KG1 (cell line): ENCODE measurements around the gene ALPI.

ENCODE experiments used
- DNase-seq: peaks from one replicate; lab custom pipeline; 2025; lab: John Stamatoyannopoulos, UW

ALPI gene

GRCh38 chr2:232463701-232464543 lies 8.0 kb downstream of the ALPI start:
- DNase-seq, result no peak

- no peak for DNase-seq
These were observed 8.6 kb downstream of the ALPI start for GRCh38 chr2:232464544-232464885.

GRCh38 chr2:232465061-232465460 lies 9.1 kb downstream of the ALPI start:
- no peak for DNase-seq

DNA sequence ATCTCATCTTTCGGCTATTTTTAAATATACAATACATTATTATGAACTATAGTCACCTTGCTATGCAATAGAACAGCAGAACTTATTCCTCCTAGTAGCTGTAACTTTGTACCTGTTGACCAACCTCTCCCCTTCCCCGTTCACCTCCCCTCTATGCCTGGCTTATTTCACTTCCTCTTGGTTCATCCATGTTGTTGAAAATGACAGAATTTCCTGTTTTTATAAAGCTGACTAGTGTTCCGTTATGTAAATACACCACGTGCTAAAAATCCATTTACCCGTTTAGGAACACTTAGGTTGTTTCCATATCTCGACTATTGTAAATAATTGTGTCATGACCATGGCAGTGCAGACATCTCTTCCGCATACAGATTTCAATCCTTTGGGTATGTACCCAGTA lies 10.3 kb downstream of the ALPI start:
- no peak for DNase-seq

DNA sequence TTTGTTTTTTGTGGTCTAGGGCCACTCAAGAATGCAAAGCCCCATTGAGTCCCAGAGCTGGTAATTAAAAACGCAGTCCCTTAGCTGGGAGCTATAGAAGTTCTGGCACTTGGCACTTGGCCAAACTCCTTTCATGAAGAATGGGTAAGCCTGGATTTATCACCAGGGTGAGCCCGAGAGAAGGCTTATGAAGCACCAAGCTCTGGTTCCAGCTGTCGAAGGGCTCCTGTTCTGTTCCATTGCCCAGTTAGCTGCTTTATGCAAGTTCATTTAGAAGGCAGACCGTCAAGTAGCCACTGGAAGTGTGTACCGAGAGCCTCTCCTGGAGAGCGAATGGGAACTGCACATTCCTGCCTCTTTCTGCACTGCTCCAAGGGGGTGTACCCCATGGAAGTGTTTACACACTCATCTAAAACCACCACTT lies 17.5 kb downstream of the ALPI start:
- DNase-seq, result no peak

GRCh38 chr2:232476045-232476444 lies 20.1 kb downstream of the ALPI start:
- no peak for DNase-seq

- no peak for DNase-seq
These were observed 20.8 kb downstream of the ALPI start for GRCh38 chr2:232476791-232477190.

DNA sequence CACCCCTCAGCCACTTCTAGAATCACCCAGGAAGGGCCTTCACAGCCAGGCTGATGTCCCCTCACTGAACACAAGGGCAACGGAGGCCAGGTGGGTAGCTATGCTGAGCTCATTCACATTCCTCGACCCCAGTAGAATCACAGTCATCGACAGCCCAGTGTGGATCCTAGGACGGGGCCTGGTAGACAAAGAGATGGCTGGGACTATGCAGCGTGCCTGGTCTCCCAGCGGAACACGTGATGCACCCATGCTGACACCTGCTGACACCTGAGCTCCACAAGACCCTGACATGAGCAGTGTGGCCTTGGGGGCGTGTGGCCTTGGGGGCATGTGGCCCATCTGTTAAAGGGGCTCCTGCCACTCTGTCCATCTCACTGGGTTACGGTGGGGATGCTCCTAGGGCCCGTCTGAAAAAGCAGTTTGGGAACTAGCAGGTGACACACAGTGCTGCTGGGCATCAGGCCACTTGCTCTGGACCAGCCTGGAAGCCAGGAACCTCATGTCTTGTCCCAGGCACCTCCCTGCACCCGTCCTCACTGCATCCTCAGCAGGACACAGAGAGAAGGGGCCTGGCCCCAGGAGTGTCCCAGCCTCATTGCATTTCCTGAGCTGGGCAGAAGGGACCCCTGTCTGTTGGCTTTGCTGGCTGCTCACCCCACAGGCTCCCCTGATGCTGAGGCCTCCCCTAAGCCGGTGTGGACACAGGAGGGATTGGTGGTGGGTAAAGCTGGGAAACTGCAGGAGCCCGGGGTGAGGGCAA lies 22.0 kb downstream of the ALPI start:
- DNase-seq, result no peak

- no peak for DNase-seq
These were observed 22.8 kb downstream of the ALPI start for GRCh38 chr2:232478571-232479340.

GRCh38 chr2:232479341-232480200 lies 23.6 kb downstream of the ALPI start:
- DNase-seq, result no peak

- no peak for DNase-seq
These were observed 24.5 kb downstream of the ALPI start for GRCh38 chr2:232480201-232481190.

DNA sequence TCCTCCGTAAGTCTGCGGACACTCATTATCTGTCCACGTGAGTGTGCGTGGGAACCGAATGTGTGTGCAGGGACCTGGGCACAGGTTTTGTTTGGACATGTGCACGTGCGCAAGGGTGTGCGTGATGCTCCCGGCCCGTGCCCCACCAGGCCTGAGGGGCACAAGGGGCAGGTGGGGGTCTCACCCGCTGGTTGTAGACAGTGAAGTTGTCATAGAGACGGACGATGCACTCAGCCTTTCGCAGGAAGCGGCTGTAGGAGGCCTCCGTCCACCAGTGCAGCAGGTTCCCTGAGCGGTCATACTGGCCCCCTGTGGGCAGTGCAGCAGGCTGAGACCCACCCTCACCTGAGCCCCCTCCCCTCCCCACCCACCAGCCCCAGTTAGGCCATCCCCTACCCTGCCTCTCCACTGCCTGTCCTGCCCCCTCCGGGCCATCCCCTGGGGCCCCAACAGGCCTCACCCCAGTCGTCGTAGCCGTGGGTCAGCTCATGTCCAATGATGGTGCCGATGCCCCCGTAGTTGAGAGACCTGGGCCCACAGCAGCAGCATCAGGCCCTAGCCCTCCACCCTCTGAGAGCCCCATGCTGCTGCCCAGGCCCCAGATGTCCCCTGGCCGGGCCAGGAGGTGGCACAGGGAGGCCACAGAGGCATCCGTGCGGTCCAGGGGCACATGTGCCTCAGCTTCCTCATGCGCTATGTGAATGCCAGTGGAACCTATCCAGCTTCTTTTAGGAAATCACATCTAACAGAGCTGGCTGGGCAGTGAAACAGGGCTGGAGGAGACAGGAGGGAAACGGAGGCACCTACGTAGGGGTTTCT lies 25.6 kb downstream of the ALPI start:
- no peak for DNase-seq

DNA sequence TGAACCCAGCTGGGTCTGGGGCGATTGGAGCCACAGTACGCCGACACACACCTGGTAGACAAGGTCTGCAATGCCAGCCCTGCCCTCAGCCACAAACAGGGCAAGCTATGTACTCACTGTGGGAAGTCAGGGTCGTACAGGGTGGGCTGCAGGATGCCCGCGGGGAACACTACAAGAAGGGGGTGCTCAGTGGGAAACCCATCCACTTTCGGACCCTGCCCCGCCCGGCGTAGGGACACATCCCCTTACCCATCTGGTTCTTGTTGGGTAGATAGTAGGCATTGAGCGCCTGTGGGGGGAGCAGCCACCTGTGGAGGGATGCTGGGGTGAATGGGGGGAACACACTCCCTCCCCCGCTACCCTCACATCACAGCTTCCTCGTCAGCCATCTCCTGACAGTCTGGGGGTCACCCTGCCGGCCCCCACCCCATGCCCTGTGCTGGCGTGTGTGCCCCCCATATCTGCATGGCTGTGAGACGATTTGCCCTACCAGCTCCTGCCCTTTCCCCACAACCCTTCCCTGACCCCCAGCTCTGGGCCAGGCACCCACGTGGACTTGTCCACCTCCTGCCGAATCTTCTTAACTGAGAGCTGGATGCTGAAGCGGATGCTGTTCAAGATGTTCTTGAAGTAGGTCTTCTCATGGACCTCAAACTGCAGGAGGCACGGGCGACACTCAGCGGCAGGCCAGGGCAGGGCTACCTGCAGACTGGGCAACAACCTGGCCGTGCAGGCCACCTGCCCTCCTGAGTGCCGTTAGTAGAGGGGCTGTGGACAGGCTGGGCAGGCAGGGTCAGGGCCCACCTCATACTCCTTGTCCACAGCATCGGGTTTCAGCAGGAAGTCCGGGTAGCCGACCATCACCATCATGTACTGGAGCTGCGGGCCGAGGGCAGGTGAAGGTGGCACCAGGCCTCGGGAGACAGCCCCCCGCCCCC lies 26.6 kb downstream of the ALPI start:
- no peak for DNase-seq

DNA sequence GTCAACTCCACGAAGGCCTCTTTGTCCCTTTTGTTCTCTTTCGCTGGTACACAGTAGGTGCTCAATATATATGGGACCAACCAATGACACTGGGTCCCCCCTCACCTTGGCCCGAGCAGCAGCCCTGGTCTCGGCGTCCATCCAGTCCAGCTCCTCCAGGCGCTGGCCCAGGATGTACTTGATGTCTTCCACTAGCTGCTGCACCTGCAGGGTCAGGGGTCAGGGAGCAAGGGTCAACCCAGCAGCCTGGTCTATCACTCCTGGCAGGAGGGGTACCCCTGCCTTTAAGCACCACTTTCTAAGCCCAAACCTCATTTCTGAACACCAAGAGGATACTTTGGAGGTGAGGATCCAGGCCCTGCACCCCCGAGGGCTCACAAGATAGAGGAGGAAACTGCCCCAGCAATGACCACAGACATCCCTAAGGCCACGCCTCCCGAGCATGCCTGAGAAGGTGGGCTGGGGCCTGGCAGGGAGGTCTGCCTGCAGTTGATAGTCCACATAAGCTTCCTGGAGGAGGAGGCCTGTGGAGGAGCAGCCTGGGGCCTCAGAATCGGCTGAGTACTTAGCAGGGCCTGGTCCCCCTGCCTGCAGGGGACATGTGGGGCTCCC lies 27.5 kb downstream of the ALPI start:
- DNase-seq, result no peak

DNA sequence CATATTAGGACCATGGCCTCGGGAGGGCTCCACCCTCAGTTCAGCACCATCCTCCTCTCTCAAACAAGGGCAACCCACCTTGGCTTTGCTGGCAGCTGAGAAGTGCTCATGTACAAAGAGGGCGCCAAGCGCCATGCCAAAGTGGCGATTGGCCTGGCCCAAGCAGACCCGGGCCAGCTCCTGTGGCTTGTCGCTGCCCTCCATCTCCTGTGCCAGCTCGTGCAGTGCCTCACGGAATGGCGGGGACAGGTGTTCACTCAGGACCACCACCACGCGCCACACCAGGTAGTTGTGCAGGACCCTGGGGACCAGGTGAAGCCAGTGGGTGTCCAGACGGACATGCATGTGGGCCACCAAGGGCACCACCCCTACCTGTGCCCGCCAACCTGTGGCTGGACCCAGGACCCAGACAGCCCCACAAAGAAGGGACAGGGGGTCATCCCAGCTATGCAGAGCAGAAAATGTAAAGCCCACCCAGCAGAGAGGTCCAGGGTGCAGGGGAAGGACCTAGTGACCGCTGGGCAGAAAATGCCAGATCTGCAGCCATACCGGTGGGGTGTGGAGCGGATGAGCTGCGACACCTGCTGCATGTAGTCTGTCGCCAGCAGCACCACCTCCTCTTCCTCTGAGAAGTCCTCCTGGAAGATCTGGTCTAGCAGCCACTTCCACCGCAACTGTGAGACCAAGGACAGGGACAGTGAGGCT lies 28.1 kb downstream of the ALPI start:
- DNase-seq, result no peak

DNA sequence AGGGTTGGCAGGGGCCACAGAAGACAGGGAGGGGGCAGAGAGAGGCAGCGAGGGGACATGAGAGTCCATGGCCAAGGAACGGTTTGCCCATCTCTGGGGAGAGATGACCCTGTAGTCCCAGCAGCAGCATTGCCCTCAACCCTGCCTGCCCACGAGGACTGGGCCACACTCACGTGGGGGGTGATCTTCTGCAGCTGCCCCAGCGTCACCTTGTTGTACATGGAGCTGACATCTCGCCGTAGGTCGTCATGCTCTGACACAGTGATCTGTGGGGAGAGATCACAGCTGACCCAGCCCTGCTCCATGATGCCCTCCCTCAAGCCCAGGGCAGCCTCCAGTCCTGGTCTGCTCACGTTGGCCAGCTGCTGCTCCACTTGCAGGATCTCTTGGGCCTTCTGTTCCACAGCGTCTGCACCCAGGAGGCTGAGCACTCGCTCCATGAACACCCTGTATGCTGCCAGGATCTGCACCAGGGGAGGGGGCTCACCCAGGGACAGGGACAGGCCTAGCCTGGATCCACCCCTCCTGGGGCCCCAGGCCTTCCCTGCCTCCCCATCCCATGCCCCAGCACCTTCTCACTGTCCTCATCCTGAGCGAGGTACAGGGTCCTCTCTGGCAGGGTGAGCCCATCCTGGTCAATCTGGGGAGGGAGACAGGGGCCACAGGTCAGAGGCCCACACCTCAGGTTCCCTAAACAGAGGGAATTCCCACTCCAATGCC lies 28.8 kb downstream of the ALPI start:
- DNase-seq, result no peak

GRCh38 chr2:232485348-232485756 lies 29.4 kb downstream of the ALPI start:
- DNase-seq, result no peak
